GM18508 (cell line): ENCODE measurements around the gene SCLY.

Source experiments
- ATAC-seq: cut with Tn5 transposase; IDR thresholded peaks from one replicate; pipeline ENCODE4 v1.9.1; 2021; ENCODE audit warnings: moderate number of reproducible peaks; ENCODE audit not compliant: insufficient read depth, unreplicated experiment

Gene SCLY

DNA sequence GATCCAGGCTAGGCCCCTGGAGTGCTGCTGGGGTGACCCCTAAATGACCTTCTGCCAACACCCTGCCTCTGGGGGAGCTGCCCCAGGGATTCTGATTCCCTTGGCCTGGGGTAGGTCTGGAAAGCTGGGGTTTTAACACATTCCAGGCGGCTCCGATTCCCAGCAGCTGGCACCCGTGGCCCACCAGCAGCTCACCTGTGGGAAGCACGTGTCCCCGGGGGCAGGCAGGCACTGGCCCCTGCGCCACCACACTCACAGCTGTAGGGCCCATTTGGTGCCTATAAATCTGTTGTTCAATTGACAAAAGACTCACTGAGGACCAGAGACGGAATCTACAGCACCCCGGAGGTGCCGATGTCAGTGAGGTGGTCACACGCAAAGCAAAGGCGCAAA, 73.6 kb downstream of the SCLY start:
- ATAC-seq = no peak

DNA sequence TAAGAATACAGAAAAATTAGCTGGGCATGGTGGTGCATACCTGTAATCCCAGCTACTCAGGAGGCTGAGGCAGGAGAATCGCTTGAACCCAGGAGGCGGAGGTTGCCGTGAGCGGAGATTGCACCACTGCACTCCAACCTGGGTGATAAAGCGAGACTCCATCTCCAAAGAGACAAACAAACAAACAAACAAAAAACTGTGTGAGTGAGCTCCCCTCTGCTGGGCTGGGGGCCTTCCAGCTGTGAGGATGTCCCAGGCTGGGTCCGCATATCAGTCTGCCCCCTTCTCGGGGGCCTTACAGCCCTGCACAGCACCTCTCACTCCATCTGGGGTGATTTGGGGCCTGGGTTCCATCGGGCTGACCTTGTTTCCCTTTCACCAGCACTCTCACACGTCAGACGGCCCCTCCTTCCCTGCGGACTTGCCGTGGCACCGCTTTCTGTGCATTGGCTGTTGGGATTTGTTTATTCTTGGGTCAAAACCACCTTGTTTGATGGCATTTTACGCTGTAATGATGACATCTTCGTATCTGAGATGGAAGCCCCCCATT, 74.9 kb downstream of the SCLY start:
- ATAC-seq = no peak

DNA sequence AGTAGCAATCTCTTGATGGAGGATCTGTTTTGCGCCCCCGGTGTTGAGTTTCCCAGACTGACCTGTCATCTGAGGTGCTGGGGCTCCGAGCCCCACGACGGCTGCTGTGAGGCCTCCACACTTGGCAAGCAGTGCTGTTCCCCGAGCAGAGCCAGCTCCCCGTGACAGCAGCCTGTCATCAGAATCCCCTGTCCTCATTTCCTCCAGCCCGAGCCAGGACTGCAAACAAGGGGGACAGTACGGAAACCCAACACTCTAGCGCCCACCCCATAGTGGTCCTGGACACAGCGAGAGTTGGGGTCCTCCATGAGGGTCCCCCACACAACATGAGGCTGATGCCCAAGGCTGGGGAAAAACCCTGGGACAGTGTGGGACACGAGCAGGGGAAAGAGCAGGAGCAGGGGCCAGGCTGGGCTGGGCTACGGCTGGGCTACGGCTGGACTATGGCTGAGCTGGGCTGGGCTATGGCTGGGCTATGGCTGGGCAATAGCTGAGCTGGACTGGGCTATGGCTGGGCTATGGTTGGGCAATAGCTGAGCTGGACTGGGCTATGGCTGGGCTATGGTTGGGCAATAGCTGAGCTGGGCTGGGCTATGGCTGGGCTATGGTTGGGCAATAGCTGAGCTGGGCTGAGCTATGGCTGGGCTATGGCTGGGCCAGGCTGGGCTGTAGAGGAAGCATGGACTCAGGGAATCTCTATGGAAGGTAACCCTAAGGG, 76.2 kb downstream of the SCLY start:
- no peak for ATAC-seq

DNA sequence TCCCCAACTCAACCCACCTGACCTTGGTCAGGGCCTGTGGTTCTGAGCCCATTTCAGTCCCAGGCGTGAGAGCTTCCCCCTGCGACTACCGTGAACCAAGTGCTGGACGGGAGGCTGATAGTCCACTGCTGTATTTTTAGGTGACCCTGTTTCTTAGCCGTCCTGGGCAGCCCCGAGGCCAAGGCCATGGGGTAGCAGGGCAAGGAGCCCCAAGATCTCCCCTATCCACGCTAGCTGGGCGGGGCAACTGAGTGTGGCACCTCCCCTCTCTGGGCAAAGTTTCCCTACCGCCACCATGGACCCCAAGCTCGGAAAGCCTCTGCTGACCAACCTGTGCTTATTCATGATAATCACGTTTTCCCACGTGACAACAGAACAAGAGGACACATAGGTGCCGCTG, 77.1 kb downstream of the SCLY start:
- no peak for ATAC-seq

DNA sequence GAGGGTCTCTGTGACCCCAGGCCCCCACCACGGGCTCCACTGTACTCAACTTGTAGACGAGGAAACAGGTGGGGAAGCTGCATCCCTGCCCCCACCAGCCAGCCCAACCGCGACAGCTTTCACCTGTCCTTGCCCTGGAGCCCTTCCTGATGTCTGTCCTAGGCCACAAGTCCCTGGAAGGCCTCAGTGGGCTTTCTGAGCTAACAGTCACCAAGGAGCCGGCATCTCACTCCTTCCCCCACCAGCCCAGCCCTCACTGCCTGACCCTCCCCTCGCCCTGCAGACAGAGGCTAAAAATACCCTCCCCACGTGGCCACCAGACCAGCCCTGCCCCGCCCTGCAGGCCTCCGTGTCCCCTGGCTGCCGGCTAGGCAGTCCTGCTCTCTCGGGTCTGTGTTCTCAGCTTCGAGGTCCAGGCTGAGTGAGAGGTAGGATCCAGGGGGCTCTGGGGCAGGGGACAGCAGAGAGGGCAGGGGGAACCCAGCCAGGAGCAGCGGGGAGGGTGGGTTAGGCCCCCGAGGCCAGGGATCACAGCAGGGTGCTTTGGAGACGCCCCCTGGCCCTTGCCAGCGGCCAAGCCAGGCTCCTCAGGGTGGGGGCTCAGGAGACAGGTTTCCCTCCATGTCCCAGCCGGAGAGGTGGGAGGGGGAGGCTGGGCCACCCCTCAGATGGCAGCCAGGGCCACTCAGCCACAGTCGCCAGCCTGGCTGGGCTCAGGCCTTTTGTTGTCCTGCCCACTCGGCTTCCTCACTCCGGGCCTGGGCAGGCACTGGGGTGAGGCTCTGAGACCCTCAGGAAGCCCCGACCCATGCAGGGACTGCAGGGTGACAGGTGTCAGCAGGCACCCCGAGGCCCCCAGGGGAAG, 77.8 kb downstream of the SCLY start, which contains the start of gene KLHL30:
TSS of gene KLHL30 (plus strand) at position 338 of the 865 bp plus-strand sequence. CDS start 2,087 bp downstream, outside the sequence.
- ATAC-seq = no peak

DNA sequence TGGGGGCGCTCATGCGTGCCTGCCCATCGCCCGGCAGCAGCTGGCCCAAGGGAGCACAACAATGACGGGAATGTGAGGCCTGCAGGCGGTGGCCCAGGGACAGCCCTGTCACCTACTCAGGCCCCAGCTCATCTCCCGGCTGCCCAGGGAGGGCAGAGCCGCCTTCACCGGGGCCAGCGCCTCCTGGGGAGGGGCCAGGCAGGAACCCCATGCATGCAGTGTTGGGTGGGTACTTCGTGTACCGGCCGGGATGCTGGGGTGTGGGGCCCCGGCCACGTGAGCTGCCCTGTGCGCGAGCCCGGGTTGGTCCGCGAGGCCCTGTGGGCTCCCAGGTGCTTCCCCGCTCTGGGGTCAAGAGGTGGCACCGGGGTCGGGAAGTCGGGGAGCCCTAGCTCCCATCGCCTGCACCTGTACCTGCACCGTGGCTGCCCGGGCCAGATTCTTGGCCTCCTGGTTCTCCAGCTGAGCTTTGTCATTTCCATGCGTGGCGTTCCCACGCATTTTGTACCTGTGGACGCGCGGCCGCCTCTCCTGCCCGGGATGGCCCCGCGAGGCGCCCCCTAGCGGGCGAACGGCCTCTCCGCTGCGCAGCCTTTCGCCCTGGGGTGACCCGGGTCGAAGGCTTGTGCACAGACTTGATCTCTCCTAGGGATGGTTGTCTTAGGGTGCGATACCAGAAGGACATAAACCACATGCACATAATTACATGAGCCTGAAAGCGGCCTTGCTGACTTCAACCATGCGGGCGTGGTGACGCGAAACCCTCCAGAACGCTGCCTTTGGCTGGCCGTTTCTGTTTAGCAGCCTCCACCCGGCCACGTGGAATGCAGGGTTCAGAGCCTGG, 78.6 kb downstream of the SCLY start:
- ATAC-seq = no peak

DNA sequence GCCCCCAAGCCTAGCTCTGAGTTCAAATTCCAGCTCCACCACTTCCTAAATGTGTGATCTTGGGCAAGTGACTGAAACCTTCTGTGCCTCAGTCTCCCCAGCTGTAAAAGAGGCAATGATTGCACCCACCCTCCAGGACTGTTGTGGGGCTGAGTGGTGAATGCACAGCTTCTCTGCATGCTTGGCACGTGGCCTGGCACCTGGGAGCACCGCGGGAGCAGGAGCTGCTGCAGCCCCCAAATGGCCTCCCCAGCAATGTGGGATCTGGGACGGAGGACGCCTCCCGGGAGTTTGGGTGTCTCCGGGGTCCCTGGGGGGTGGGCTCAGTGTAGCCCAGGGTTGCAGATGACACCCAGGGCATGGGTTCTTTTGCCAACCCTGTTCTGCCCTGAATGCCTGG, 79.2 kb downstream of the SCLY start:
- ATAC-seq = no peak

DNA sequence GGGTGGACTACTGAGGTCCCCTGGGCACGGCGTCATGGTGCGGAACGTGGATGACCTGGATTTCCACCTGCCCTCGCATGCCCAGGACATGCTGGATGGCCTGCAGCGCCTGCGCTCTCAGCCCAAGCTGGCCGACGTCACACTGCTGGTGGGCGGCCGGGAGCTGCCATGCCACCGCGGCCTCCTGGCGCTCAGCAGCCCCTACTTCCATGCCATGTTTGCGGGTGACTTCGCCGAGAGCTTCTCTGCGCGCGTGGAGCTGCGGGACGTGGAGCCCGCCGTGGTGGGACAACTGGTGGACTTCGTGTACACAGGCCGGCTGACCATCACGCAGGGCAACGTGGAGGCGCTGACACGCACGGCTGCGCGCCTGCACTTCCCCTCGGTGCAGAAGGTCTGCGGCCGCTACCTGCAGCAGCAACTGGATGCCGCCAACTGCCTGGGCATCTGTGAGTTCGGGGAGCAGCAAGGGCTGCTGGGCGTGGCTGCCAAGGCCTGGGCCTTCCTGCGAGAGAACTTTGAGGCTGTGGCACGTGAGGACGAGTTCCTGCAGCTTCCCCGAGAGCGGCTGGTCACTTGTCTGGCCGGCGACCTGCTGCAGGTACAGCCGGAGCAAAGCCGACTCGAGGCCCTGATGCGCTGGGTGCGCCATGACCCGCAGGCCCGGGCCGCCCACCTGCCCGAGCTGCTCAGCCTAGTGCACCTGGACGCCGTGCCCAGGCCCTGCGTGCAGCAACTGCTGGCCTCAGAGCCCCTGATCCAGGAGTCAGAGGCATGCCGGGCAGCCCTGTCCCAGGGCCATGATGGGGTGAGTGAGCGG, 80.1 kb downstream of the SCLY start:
- no peak for ATAC-seq

DNA sequence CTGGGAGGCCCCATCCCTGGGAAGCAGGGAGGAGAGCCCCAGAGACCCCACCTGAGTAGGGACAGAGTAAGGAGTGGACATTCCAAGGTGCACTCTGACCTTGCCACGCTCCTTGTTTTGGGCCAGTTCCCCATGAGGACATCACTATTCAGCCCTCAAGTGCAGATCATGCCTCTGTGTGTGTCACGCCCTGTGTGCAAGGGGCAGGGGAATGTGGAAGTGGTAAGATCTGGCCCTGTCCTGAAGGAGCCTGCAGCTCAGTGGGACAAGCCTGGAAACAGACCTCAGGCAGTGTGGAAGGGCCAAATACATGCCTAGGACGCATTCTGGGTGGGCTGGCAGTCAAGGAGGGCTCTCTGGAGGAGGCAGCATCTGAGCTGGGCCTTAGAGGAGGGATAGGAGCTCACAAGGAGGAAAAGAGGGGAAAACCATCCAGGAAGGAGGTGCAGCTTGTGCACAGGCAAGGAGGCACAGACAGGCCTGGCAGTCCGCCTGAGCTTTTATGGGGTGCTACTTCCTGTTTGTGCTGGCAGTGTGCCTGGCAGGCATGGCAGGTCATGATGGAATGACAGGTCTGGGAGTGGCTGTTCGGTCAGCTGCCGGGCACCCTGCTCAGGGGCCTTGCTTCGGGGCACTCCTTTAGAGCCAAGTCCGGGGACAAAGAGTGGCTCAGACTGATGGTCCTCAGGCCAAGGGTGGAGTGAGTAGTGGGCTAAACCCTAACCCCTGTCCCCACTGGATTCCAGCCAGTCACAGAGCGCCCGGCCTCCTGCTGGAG, 80.9 kb downstream of the SCLY start:
- ATAC-seq = no peak

DNA sequence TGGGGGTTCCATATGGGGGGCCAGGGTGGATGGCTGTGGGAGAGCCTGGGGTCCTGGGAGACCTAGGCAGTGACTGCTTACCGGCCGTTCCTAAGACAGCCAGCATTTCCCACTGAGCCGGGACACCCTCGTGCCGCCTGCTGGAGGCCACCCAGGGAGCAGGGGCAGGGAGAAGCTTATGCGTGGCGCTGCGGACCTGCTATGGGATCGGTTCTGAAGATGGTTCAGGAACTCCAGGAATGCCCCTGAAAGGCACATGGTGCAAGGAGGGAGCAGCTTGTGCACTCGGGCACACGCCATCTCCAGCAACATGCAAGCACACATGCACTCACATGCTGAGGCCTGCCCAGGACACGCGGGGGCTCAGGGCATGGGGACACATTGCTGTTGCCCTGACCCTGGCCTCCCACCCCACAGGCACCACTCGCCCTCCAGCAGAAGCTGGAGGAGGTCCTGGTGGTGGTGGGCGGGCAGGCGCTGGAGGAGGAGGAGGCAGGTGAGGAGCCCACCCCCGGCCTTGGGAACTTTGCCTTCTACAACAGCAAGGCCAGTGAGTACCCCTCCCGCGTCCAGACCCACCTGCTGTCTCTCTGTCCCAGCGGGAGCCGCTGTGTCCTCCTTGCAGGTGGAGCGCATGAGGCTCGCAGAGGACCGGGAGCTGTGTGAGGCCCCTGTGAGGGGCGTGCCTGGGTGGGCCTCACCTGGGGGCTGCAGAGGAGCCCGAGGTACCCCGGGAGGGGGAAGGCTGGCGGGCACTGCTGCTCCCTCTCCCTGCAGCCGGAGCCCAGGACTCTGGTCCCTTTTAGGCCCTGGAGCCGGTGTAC, 81.8 kb downstream of the SCLY start:
- no peak for ATAC-seq

DNA sequence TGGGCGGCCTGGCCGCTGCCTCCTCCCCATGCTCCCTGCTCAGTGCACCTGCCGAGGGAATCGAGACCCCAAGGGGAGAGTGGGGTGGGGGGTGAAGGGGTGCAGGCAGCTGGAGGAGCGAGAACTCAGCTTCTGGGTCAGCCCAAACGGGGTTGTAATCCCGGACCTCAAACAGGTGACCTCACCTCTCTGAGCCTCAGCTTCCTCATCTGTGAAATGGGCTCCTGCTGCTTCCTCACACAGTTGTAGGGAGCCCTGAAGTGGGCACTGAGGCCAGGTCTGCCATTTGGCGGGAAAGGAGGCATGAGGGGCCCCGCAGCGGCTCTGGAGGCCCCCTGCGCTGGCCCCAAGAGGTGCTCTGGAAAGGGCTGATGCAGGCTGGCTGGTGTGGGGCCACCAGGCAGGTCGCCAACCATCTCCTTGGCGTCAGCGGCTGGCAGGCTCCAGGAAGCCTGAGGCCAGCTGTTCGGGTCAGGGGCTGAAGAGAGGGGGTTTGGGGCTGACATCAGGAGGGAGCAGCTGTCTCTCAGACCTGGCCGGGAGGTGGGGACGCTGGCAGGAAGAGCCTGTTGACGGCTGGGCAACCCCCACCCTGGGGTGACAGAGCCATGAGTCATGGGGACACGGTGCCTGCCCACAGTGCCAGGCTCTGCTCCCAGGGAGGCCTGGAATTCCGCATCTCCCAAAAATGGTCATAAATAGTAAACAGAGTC, 82.6 kb downstream of the SCLY start:
- ATAC-seq = no peak

DNA sequence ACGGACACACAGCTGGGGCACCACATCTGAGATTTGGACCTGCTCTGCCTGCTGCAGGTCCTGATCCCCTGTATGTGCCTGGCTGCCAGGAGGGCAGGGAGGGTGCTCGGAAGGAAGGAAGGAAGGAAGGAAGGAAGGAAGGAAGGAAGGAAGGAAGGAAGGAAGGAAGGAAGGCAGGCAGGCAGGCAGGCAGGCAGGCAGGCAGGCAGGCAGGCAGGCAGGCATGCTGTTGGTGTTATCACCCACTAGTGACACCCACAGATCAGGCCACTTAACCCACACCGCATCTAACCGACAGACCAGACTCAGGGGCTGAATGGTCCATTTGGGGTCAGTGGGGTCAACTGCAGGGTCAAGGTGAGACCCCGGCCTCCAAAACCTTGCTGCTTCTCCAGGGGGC, 83.5 kb downstream of the SCLY start:
- ATAC-seq = no peak

DNA sequence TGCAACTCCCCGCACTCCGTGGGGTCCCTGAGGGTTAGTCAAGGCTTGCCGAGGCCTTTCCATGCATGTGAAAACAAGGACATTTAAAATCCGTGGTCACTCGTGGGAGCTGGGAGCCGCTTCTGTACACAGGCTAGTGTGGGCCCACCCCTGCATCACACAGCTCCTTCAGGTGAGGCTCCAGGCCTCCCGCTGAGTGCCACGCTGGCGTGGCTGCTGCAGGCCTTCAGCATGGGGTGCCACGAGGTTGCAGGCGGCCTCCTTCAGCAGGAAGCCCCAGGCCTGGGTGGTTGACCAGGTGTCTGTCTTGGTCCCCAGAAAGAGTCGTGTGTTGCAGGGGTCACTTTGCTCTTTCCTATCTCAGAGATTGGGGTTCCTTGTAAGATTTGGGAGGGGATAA, 84.2 kb downstream of the SCLY start:
- ATAC-seq = no peak

DNA sequence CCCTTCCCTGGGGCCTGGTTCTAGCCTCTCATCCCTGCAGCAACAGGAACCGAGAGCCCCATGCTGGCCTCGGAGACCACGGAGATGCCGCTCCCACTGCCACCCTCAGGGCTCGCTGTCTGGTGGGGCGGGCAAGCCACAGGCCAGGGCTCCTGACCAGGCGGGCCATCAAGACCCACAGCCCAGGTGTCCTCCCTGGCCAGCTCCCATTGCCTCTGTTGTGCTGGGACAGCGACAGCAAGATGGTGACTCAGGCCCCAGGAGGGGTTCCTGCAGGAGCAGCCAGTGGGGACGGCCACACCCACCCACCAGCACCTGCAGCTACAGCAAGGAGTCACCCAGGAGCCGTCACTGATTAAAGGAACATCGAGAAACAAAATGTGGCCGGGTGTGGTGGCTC, 85.0 kb downstream of the SCLY start:
- ATAC-seq = no peak

DNA sequence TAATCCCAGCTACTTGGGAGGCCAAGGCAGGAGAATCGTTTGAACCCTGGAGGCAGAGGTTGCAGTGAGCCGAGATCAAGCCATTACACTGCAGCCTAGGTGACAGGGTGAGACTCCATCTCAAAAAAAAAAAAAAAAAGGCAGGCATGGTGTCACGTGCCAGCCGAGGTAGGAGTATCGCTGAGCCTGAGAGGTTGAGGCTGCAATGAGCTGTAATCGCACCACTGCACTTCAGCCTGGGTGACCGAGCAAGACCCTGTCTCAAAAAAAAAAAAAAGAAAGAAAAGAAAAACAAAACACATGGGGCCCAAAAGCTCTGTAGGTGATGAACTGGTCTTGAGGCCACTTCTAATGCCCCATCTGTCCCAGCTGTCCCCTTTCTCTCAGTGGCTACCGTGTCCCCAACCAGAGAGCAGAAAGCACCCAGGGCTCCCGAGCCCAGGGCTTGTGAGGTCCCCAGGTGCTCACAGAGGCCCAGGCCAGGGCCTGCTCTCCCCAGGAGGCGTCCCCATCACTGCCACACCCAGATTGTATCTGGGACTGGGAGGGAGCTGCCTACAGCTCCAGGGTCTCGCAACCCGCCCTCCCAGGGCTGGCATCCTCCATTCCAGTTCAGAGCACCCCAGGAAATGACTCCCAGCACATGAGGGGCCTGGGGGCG, 86.2 kb downstream of the SCLY start:
- ATAC-seq = no peak

DNA sequence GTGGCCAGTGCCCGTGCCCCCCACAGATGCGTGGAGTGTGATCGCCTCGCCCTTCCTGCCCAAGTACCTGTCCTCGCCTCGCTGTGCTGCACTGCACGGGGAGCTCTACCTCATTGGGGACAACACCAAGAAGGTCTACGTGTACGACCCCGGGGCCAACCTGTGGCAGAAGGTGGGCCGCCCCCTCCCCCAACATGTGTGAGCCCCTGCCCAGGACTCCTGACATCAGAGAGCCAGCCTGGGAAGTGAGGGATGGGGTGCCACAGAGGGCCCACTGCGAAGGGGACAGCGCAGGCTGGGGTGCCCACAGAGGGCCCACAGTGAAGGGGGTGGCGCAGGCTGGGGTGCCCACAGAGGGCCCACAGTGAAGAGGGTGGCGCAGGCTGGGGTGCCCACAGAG, 88.2 kb downstream of the SCLY start:
- no peak for ATAC-seq
